HG03175 (cell line): ENCODE results near the gene MEP1B.
"Not testable (repeated sequence)": the region's sequence is repeated elsewhere in the genome, so short reads cannot be mapped to it uniquely, and the experiment has no call there.

ENCODE experiments used
- ATAC-seq: cut with Tn5 transposase; IDR thresholded peaks from one replicate; pipeline ENCODE4 v1.9.1; 2021; ENCODE audit warnings: mild to moderate bottlenecking, moderate library complexity; ENCODE audit not compliant: unreplicated experiment

The MEP1B gene

GRCh38 chr18:32189790-32190189, at the start of gene MEP1B:
MEP1B (plus strand) TSS chr18:32190039; CDS start chr18:32190071, 32 bp downstream.
- no peak for ATAC-seq

DNA sequence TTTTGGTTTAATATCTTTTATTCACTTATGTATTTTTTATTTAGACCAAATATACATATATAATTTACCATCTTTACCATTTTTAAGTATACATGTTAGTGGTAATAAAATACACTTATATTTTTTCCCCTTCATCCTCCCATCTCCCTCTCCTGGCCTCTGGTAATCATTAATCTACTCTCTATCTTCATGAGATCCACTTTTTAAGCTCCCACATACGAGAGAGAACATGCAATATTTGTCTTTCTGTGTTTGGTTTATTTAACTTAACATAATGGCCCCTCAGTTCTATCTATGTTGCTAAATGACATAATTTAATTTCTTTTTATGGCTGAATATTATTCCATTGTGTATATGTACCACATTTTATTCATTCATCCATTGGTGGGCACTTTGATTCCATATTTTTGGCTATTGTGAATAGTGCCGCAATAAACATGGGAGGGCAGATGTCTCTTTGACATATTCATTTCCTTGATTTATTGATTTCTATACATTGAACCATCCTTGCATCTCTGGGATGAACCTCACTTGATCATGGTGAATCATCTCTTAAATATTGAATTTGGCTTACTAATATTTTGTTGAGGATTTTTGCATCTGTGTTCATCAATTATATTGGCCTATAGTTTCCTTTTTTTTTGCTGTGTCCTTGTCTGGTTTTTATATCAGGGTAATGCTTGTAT, 41.5 kb upstream of the MEP1B start:
- ATAC-seq, result no peak

DNA sequence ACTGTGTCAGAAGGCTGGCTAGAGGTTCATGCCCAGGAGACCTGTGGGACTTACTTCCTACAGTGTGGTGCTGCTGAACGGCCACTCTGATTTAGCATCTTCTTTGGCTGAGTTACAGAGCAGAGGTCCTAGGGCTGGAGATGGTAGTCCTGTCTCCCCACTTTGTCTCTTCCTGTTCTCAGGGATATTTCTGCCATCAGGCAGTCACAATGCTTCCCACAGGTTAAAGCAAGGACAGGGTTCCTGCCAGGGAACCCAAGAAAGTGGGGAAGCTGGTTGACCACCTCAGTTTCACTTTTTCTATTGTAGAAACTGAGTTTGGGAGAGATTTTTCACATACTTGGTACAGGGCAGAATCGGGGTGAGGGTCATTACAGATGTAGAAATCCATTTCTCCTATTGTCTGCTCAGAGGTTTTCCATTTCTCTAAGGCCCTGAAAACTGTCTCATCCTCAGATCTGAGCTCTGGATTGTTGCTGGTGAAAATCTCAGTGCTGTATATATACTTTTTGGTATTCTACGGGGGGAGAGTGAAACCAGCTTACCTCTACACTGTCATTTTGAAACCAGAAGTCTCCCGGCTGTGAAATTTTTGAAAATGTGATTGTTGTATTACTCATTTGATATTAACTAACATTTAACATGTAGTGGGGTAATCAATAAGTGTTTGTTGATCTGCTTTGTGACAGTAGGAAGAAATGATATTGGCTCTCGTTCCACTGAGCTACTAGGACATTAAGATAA, 37.0 kb upstream of the MEP1B start:
- peak; percentile 90 for ATAC-seq

DNA sequence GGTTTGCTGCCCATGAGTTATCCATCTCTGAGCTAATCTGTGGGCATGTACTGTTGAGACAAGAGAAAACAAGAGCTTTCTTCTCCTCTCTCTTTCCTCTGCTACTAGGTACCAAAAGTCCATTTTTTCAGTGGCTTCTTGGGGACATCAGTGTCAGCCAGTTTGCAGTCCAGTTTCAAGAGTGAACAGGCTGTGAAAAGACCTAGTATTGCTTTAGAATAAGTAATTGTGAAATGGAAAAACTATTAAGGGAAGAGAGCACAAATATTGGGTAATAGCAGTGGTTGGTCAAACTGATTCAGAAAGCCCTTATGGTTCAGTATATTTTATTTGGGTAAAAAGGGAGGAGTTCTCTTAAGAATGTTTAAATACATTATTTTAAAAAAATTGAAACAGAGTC, 33.0 kb upstream of the MEP1B start:
- ATAC-seq, result no peak

GRCh38 chr18:32157580-32157979, 32.3 kb upstream of the MEP1B start:
- ATAC-seq, result no peak

DNA sequence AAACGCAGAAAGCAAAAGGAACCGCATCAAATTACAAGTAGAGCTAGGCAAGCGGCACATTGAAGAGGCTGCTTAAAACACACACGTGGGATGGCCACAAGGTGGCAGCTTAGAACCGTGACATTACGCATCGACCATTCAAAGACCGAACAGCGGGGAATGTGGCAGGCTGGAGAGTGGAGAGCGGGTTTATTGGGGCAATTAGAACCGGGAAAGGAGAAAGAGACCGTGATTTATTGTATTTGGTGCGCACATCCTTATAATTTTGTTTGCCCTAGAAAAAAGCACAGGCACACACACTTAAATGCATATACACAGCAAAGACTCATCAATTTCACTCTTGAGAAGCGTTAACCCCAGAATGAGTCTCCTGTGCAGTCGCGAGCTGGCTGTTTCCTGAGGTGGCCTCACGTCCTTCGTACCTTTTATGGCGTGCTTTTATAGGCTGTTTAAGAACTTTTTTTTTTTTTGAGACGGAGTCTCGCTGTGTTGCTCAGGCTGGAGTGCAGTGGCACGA, 31.7 kb upstream of the MEP1B start:
- peak; percentile 88 for ATAC-seq

GRCh38 chr18:32158631-32159030, 31.2 kb upstream of the MEP1B start:
- not testable (repeated sequence) for ATAC-seq

- ATAC-seq, result no peak
Measured at GRCh38 chr18:32160547-32160946, 29.3 kb upstream of the MEP1B start.

DNA sequence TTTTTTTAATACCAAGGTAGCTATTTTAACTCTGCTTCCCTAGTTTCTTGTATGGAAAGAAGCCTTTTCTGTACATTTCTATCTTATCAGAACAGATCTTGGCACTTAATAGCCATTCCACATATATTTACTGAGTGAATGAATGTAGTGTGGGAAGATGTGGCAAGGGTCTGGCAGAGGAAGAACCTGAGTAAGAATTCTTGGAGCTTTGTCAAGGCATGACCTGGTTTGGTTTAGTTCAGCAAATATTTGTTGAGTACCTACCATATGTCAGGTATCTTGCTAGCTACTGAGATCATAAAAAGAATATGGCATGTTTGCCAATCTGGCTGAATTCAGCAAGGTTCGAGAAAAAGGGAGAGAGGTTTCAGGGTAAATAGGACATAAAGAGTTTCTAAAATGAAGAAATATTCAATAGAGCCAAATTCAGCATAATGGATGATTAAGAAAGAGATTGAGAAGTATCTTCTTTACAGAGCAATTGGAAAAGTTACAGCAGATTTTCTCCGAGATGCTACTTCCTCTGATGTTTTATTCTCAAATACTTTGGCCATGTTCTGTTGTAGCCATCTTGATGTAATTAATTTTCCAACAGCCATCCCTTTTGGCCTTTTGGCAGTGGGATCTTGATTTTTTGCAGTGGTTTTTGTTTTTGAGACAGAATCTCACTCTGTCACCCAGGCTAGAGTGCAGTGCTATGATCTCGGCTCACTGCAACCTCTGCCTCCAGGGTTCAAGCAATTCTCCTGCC, 21.7 kb upstream of the MEP1B start:
- no peak for ATAC-seq

DNA sequence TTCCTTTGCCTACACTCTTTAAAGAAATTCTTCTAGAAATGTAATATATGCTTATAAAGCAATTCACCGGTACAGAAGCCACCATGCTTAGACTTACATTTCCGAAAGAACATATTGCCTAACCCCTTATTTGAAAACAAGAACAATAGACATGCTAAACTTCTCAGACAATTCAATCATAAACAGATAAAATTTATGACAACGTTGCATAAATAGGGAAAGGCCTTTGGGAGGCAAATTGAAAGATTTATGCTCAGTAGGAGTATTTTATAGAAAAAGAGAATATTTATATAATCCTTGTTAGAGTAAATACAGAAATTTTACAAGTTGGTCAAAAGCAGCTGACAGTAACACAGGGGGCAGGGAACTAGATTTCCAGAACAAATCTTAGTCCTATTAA, 16.2 kb upstream of the MEP1B start:
- ATAC-seq, result no peak

DNA sequence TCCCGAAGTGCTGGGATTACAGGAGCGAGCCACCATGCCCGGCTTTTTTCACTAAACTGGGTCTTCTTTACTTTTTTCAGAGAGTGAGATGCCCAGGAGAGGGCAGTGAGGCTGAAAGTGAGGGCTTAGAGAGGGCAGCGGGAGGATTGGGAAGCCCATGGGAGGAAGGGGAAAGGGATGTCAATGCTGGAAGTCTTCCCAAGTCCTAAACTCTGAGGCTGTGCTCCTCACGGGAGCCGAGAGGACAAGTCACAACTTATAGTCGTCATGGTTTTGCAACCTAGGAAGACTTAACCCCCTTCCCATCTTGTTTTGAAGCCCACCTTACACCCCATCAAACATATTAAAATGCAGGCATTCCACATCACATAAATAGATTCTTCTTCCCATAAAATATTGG, 15.1 kb upstream of the MEP1B start:
- no peak for ATAC-seq

GRCh38 chr18:32175265-32175664, 14.6 kb upstream of the MEP1B start:
- no peak for ATAC-seq

DNA sequence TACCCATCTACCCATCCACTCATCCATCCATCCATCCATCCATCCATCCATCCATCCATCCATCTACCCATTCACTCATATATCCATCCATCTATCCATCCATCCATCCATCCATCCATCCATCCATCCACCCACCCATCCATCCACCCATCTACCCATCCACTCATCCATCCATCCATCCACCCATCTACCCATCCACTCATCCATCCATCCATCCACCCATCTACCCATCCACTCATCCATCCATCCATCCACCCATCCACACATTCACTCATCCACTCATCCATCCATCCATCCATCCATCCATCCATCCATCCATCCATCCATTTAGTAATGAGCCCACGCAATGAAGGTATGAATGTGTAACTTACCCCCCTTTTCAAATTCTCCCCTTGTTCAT, 13.1 kb upstream of the MEP1B start:
- ATAC-seq, result not testable (repeated sequence)

DNA sequence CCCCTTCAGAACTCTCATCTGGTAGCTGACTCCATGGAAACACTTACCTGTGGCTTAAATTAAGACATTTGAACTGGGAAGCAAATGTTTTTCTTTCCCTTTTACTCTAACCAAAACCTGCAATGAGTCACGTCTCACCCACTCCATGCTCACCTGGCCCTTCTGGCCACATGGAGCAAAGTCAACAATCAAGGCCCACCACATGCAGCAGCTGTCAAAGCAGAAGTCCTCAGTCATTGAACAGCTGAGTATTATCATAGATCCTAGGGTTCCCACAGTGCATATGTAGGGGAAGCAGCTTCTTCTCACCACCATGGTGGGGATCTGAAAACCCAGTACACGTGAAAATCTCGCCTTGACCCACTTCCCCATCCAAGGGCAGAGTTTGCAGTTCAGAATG, 12.3 kb upstream of the MEP1B start:
- no peak for ATAC-seq

DNA sequence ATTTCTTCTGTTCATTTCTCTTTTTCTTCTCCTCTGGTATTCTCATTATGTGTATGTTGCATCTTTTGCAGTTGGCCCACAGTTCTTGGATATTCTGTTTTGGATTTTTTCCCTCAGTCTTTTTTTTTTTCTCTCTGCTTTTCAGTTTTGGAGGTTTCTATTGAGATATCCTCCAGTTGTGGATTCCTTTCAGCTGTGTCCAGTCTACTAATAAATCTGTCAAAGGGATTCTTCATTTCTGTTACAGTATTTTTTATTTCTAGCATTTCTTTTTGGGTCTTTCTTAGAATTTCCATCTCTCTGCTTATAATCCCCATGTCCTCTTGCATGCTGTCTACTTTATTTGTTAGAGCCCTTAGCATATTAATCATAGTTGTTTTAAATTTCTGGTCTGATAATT, 6.3 kb upstream of the MEP1B start:
- ATAC-seq, result no peak

- no peak for ATAC-seq
Measured at GRCh38 chr18:32190209-32190608, 370 bp downstream of the MEP1B start.

DNA sequence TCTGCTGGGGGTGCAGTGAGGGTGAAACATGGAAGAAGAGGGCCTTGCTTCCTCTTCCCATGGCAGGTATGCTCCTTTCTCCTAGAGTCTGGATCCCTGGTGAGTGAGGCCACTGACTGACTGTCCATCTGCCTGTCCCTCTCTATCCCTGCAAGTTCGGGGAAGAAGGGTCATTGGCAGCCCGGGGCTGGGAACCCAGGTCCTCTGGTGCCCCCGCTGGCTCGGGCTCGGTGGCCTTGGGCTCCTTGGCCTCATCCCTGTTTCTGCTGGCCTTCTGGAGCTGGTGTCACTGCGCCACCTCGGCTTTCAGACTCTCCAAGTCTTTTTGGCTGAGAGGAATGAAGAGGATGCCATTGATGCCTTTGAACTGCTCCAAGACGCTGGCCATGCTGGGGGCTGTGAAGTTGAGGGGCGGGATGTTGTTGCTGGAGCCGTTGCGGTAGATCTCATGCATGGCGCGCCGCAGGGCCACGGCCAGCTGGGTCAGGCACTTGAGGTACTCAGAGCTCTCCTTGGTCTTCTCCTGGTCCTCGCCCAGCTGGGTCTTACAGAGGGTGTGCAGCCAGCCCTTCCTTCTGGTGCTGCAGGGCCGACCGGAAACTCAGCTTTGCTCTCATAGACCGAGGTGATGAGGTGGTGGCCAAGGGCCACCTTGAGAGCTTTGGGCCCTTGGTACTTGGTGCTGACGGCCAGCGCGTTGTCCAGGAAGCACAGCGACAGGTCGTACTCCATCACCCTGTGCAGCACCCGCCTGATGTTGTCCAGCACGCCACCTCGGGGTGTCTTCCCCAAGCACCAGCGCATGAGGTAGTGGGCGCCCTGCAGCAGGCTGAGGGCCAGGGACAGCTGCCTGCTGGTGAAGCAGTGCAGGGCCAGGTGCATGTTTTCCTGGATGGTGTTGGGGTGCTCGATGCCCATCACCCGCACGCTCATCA, 6.3 kb downstream of the MEP1B start:
- no peak for ATAC-seq

GRCh38 chr18:32200766-32201165, 10.9 kb downstream of the MEP1B start:
- no peak for ATAC-seq

DNA sequence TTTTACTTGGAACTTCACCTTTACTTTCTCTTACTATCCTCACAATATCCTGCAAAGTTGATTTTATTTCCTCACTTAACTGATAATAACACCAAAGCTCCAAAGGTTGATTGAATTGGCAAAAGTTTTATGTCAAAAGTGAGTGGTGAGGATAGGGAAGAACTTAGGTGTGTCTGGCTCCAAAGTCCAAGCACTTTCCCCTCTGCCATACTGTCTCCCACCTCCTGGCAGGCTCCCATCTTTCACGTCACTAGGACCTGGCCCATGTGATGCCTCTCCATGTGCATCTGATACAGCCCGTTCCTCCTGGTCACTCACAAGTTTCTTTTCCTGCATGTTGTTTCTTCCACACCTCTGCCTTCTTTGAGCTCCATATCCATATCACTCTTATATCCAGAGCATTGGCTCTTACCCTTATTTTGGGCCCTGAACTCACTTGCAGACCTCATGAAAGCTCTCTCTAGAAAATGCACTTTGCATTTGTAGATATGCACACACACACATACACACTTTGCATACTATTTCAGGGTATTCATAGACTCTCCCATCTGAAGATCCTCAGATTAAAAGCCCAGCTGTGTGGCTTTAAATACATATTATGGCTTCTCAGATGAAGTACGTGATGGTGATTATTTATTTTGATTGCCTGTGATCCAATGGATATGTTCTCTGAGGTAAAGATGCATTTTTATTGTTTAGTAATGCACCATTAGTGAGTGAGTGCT, 12.3 kb downstream of the MEP1B start:
- ATAC-seq, result no peak

DNA sequence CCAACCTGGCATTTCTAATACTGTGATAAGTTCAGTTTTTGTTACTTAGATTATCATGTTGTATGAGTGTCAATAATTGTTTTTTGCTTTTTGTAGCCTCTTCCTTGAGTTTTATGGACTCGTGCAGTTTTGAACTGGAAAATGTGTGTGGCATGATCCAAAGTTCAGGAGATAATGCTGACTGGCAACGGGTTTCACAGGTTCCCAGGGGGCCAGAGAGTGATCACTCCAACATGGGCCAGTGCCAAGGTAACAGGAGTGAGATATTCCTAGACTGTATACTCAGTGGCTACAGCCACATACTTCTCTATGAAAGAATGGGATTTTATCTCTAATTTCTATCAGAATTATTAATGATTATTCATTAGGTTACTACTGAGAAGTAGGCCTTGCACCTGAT, 18.2 kb downstream of the MEP1B start:
- no peak for ATAC-seq
